Neural crest cell (in vitro differentiated cells): ENCODE data around the gene CCDC159. TPM values are rescaled to one million over a fixed set of nuclear protein-coding genes. Genes with fewer than 3 reads are reported as not detected.
A peak's percentile ranks its signal among the peaks of the same experiment; 100 is the strongest.
"Not testable (repeated sequence)": the region's sequence is repeated elsewhere in the genome, so short reads cannot be mapped to it uniquely, and the experiment has no call there.

Experiments used
- DNase-seq: peaks from one replicate; pipeline ENCODE4 v3.0.0; 2021; ENCODE audit warnings: low read depth, mixed read lengths, low spot score
- H3K27ac Mint-ChIP-seq: one replicate; pipeline ENCODE4 v1.8.0; 2021; ENCODE audit warnings: mild to moderate bottlenecking, mixed read lengths; ENCODE audit not compliant: unreplicated experiment
- H3K27me3 Mint-ChIP-seq: 2 replicates; pipeline ENCODE4 v1.8.0; 2021; ENCODE audit warnings: low read depth, mild to moderate bottlenecking, mixed read lengths
- H3K36me3 Mint-ChIP-seq: 2 replicates; pipeline ENCODE4 v1.8.0; 2021; ENCODE audit warnings: low read depth, mild to moderate bottlenecking, mixed read lengths
- H3K4me1 Mint-ChIP-seq: 2 replicates; pipeline ENCODE4 v1.8.0; 2021; ENCODE audit warnings: mixed read lengths
- H3K4me3 Mint-ChIP-seq: one replicate; pipeline ENCODE4 v1.8.0; 2021; ENCODE audit warnings: mild to moderate bottlenecking, mixed read lengths
- H3K9me3 Mint-ChIP-seq: 2 replicates; pipeline ENCODE4 v1.8.0; 2021; ENCODE audit warnings: mixed read lengths
- total RNA-seq: library from RNA; stranded (reverse); gene quantifications from 2 replicates; pipeline ENCODE4 v1.2.1, GENCODE V29; 2021
- TF ChIP-seq, protein P1 (sequence below): fragments of 200-600 bp; sonication (generic); conservative IDR thresholded peaks from 2 replicates; pipeline ENCODE4 v1.5.0; 2021; ENCODE audit warnings: antibody characterized with exemption, mild to moderate bottlenecking

The CCDC159 gene
- total RNA-seq, 1 donor from 2014 or later = 10.3 TPM

DNA sequence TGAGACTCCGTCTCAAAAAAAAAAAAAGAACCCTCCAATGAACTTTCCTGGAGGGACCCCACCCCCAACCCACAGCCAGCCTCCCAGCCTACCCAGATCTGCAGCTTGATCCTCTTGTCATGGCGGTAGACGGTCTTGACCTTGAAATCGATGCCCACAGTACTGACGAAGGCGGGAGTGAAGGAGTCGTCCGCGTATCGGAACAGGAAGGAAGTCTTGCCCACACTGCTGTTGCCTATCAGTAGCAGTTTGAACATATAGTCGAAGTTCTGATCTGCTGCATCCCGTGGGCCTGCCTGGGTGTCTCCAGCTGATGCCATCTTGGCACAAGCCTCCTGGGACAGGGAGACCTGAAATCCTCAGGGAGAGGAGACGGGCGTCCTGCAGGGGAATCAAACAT lies 9.2 kb upstream of the CCDC159 start:
- Mint-ChIP-seq H3K27ac (no peak overlapping the region), H3K4me1 (peaks cover 9% of the 10 kb centered on the region), H3K4me3 (no peak overlapping the region), H3K9me3 (no peaks in the 10 kb centered on the region), H3K27me3 (no peaks in the 10 kb centered on the region), H3K36me3 (peaks cover 9% of the 10 kb centered on the region)
- no peak for DNase-seq
- TF ChIP-seq, protein P1, sequence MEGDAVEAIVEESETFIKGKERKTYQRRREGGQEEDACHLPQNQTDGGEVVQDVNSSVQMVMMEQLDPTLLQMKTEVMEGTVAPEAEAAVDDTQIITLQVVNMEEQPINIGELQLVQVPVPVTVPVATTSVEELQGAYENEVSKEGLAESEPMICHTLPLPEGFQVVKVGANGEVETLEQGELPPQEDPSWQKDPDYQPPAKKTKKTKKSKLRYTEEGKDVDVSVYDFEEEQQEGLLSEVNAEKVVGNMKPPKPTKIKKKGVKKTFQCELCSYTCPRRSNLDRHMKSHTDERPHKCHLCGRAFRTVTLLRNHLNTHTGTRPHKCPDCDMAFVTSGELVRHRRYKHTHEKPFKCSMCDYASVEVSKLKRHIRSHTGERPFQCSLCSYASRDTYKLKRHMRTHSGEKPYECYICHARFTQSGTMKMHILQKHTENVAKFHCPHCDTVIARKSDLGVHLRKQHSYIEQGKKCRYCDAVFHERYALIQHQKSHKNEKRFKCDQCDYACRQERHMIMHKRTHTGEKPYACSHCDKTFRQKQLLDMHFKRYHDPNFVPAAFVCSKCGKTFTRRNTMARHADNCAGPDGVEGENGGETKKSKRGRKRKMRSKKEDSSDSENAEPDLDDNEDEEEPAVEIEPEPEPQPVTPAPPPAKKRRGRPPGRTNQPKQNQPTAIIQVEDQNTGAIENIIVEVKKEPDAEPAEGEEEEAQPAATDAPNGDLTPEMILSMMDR = no peak

DNA sequence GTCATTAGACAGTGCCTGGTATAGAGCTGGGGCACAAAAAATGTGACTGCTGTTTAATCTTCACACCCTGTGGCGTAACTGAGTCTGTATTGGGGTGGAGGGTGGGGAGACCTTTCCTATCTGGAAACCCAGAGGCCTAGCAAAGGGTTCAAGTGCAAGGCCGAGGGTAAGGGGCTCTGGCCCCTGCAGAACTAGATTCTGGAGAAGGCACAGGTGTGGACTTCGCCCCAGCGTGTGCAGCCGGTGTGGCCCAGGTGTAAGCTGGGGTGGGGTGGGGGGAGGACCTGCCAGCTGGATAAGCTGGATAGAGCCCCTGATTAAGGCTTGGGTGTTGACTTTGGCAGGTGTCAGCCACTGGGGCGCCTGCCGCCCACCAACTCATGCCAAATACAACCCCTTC lies 8.2 kb upstream of the CCDC159 start:
- Mint-ChIP-seq H3K9me3 (no peaks in the 10 kb centered on the region), H3K36me3 (peaks cover 9% of the 10 kb centered on the region), H3K4me1 (peaks cover 9% of the 10 kb centered on the region), H3K27ac (no peak overlapping the region), H3K4me3 (no peak overlapping the region), H3K27me3 (no peaks in the 10 kb centered on the region)
- TF ChIP-seq, protein P1 = no peak
- DNase-seq = no peak

DNA sequence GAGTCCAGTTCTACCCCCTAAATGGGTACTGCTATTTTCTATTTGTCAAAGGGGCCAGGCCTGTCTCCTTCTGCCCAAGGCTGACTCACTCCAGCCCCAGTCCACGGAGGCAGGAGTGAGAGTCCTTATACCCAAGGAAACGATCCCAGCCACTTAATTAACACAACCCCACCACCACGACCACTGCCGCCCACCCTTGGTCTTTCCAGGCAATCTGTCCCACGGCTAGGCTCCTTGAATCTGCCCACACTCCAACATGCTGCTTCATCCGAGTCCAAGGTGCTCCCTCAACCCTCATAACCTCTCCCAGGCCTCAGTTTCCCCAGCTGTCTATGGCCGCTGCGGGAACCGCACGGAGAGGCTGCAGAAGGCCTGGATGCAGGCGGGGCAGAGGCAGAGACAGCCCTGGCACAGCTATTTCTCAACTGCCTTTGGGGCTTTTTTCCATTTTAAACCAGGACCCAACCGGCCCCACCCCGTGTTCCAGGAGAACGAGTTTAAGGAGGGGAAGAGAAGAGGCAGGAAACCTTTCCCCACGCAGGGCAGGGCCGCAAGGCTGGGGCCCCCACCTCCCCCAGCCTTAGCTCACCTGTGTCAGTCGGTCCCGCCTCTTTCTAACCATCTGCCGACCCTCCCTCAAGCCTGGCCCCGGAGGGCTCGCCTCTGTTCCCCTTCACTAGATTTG lies 7.6 kb upstream of the CCDC159 start:
- Mint-ChIP-seq H3K4me3 (peak overlapping the region; percentile 75), H3K9me3 (no peaks in the 10 kb centered on the region), H3K36me3 (peaks cover 9% of the 10 kb centered on the region), H3K27ac (no peak overlapping the region), H3K4me1 (peaks cover 9% of the 10 kb centered on the region), H3K27me3 (no peaks in the 10 kb centered on the region)
- no peak for DNase-seq
- TF ChIP-seq, protein P1 = no peak

DNA sequence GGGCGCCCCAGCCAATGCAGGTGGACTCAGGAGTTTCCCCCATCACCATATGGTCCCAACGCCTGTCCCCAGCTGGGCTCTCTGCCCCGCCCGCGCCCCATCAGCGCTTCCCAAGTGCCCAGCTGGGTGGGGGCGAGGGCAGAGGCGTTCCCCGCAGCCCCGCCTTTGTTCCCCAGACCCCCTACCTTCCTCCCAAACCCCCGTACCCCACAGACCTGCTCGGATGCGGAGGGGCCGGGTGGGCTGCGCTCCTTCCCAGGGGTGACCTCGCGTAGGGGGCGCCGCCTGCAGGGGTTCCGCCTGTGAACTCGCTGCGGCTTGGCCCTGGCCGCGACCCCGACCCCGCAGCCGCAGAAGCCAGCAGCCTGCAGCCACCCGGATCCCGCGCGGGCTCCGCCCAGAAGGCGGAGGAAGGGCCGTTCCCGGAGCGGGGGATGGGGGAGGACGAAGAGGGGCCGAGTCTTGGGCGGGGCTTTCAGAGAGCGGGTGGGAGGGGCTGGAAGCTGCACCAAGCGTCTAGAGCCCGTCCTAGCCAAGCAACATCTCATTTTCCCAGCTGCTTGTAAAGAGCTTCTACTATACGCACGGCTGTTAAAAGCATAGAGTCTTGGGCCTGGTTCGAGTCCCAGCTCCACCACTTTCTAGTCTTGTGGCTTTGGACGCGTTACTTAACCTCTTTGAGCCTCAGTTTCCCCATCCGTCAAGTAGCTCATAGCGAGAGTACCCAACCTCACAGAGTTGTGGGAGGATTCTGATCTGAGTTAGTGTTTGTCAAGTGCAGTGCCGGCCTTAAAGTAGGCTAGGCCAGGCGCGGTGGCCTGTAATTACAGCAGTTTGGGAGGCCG lies 6.8 kb upstream of the CCDC159 start, which contains the start of gene RAB3D:
Gene RAB3D, minus strand, starts transcription at position 404 of the 845 bp plus-strand sequence. CDS start 2,258 bp downstream, outside the sequence.
- H3K4me3 Mint-ChIP-seq = peak within 1 kb of the TSS; percentile 87
- H3K9me3 Mint-ChIP-seq = no peaks in the 10 kb centered on the region
- peak; percentile 97 for DNase-seq
- no peak within 1 kb of the TSS for H3K27ac Mint-ChIP-seq
- peaks cover 11% of the 10 kb centered on the region for H3K4me1 Mint-ChIP-seq
- H3K36me3 Mint-ChIP-seq = peaks cover 7% of the 10 kb centered on the region
- TF ChIP-seq, protein P1 = no peak
- no peaks in the 10 kb centered on the region for H3K27me3 Mint-ChIP-seq

DNA sequence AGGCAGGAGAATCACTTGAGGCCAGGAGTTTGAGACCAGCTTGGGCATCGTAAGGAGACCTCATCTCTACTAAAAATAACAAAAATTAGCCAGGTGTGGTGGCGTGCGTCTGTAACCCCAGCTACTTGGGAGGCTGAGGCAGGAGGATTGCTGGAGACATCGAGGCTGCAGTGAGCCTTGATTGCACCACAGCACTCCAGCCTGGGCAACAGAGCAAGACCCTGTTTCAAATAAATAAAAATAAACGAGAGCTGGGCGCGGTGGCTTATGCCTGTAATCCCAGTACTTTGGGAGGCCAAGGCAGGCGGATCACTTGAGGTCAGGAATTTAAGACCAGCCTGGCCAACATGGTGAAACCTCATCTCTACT lies 6.2 kb upstream of the CCDC159 start:
- peaks cover 12% of the 10 kb centered on the region for H3K4me1 Mint-ChIP-seq
- H3K36me3 Mint-ChIP-seq, H3K27ac Mint-ChIP-seq, H3K9me3 Mint-ChIP-seq, DNase-seq, H3K27me3 Mint-ChIP-seq: not testable (repeated sequence)
- peak overlapping the region; percentile 87 for H3K4me3 Mint-ChIP-seq

DNA sequence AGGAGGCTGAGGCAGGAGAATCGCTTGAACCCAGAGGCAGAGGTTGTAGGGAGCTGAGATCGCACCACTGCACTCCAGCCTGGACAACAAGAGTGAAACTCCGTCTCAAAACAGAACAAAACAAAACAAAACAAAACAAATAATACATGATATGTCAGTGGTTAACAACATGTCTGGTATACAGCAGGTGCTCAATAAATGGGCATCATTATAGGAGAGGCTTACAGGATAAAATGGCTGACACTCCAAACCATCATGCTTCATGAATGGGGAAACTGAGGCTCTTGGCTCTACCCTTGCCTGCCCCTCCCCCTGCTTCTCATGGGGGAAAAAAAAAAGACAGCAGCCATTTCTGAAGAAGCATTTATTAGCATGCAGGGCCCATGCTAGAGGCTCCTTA lies 3.9 kb upstream of the CCDC159 start:
- peak overlapping the region; percentile 74 for H3K4me3 Mint-ChIP-seq
- H3K4me1 Mint-ChIP-seq = peaks cover 33% of the 10 kb centered on the region
- no peaks in the 10 kb centered on the region for H3K27me3 Mint-ChIP-seq
- no peaks in the 10 kb centered on the region for H3K9me3 Mint-ChIP-seq
- DNase-seq = no peak
- no peaks in the 10 kb centered on the region for H3K36me3 Mint-ChIP-seq
- no peak overlapping the region for H3K27ac Mint-ChIP-seq
- TF ChIP-seq, protein P1 = no peak
